ENCODE measurements around the gene AP1M2.

Gene AP1M2

DNA sequence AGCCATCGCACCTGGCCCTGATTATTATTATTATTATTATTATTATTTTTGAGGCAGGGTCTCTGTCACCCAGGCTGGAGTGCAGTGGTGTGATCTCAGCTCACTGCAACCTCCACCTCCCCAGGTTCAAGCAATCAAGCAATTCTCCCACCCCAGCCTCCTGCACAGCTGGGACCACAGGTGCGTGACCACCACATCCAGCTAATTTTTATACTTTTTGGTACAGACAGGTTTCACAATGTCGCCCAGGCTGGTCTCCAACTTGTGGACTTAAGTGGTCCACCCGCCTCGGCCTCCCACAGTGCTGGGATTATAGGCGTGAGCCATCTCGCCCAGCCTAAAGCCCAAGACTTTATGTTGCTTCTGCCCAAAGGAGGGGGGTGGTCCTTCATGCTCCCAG lies 6.0 kb upstream of the AP1M2 start:
- Histone ChIP-seq H3K36me3 (ENCODE audit: control insufficient read depth in 2 of 2, insufficient read depth in 1 of 2, low read length in 2 of 2) (no peaks in the 10 kb centered on the region), H3K9me3 (ENCODE audit: control insufficient read depth, insufficient read depth, low read depth, low read length) (no peaks in the 10 kb centered on the region), H3K4me1 (ENCODE audit: control insufficient read depth, insufficient read depth, low read length) (no peaks in the 10 kb centered on the region), H3K4me3 (ENCODE audit: low read depth, low read length) (no peak overlapping the region), H3K27ac (ENCODE audit: extremely low read depth, low read depth, low read length) (no peak overlapping the region)
- ChIA-PET POLR2A (no interaction called here), CTCF (interaction anchor here (1.6 kb wide), 1 partner anchor 12 kb away, joined by 12 read pairs; no protein-coding TSS in a partner anchor)
- TF ChIP-seq SCRT2 (tag by site-specific recombination; IDR thresholded peaks at IDR 0.05) (no peak), ZNF837 (tag by site-specific recombination; IDR thresholded peaks at IDR 0.05) (no peak), ZNF335 (tag by site-specific recombination; conservative IDR thresholded peaks at IDR 0.05) (no peak), ZBTB20 (tag by site-specific recombination; IDR thresholded peaks at IDR 0.05) (no peak), ZNF76 (tag by site-specific recombination; IDR thresholded peaks at IDR 0.05; ENCODE audit: borderline replicate concordance, low read depth) (no peak), ZNF350 (tag by site-specific recombination; IDR thresholded peaks at IDR 0.05) (no peak), PRDM1 (tag by site-specific recombination; IDR thresholded peaks at IDR 0.05) (no peak), ZNF555 (tag by site-specific recombination; conservative IDR thresholded peaks at IDR 0.05) (no peak), ZNF488 (tag by site-specific recombination; IDR thresholded peaks at IDR 0.05) (no peak), GLIS2 (tag by site-specific recombination; IDR thresholded peaks at IDR 0.05) (no peak), ZNF624 (tag by site-specific recombination; IDR thresholded peaks at IDR 0.05) (no peak), ZNF292 (tag by site-specific recombination; IDR thresholded peaks at IDR 0.05; ENCODE audit: borderline replicate concordance, low read depth) (no peak), ZNF280C (tag by site-specific recombination; IDR thresholded peaks at IDR 0.05) (no peak), BCL11B (tag by site-specific recombination; IDR thresholded peaks at IDR 0.05; ENCODE audit: low read depth) (no peak), ZNF513 (tag by site-specific recombination; IDR thresholded peaks at IDR 0.05) (no peak), ZNF2 (tag by site-specific recombination; IDR thresholded peaks at IDR 0.05) (no peak)
- TF ChIP-seq, protein P1, sequence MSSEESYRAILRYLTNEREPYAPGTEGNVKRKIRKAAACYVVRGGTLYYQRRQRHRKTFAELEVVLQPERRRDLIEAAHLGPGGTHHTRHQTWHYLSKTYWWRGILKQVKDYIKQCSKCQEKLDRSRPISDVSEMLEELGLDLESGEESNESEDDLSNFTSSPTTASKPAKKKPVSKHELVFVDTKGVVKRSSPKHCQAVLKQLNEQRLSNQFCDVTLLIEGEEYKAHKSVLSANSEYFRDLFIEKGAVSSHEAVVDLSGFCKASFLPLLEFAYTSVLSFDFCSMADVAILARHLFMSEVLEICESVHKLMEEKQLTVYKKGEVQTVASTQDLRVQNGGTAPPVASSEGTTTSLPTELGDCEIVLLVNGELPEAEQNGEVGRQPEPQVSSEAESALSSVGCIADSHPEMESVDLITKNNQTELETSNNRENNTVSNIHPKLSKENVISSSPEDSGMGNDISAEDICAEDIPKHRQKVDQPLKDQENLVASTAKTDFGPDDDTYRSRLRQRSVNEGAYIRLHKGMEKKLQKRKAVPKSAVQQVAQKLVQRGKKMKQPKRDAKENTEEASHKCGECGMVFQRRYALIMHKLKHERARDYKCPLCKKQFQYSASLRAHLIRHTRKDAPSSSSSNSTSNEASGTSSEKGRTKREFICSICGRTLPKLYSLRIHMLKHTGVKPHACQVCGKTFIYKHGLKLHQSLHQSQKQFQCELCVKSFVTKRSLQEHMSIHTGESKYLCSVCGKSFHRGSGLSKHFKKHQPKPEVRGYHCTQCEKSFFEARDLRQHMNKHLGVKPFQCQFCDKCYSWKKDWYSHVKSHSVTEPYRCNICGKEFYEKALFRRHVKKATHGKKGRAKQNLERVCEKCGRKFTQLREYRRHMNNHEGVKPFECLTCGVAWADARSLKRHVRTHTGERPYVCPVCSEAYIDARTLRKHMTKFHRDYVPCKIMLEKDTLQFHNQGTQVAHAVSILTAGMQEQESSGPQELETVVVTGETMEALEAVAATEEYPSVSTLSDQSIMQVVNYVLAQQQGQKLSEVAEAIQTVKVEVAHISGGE (tag by site-specific recombination; conservative IDR thresholded peaks at IDR 0.05; ENCODE audit: low read depth), result no peak

DNA sequence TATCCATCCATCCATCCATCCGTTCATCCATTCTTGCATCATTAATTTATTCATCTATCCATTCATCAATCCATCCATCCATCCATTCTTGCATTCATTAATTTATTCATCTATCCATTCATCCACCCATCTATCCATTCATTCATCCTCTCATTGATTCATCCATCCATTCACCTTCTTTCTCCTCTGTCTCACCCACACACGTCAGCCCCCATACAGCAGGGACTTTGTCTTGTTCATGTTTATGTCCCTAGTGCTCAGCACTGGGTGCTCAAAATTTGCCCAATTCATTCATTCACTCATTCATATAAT lies 683 bp upstream of the AP1M2 start:
- ChIA-PET CTCF (interaction anchor here (1.0 kb wide), 1 partner anchor 57 kb away, joined by 3 read pairs; no protein-coding TSS in a partner anchor), POLR2A (no interaction called here)
- no peaks in the 10 kb centered on the region for H3K4me1 ChIP-seq (ENCODE audit: control insufficient read depth, insufficient read depth, low read length)
- H3K27ac ChIP-seq (ENCODE audit: extremely low read depth, low read depth, low read length), result no peak overlapping the region
- H3K9me3 ChIP-seq (ENCODE audit: control insufficient read depth, insufficient read depth, low read depth, low read length), result no peaks in the 10 kb centered on the region
- no peak overlapping the region for H3K4me3 ChIP-seq (ENCODE audit: low read depth, low read length)
- H3K36me3 ChIP-seq (ENCODE audit: control insufficient read depth in 2 of 2, insufficient read depth in 1 of 2, low read length in 2 of 2), result no peaks in the 10 kb centered on the region
- no peak for TF ChIP-seq ZNF621 (tag by site-specific recombination; IDR thresholded peaks at IDR 0.05)
- TF ChIP-seq, protein P2, sequence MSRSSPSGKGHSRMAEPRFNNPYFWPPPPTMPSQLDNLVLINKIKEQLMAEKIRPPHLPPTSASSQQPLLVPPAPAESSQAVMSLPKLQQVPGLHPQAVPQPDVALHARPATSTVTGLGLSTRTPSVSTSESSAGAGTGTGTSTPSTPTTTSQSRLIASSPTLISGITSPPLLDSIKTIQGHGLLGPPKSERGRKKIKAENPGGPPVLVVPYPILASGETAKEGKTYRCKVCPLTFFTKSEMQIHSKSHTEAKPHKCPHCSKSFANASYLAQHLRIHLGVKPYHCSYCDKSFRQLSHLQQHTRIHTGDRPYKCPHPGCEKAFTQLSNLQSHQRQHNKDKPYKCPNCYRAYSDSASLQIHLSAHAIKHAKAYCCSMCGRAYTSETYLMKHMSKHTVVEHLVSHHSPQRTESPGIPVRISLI (tag by site-specific recombination; IDR thresholded peaks at IDR 0.05), result no peak
- peak; percentile 94 for TF ChIP-seq ZNF366 (tag by site-specific recombination; conservative IDR thresholded peaks at IDR 0.05)
- peak; percentile 13; the same call in 1 of the 2 replicates for TF ChIP-seq ZBTB17 (tag by site-specific recombination; IDR thresholded peaks at IDR 0.05)
